GM18951 (cell line): Measurements from ENCODE around the gene SMG7.

Experiments used
- POLR2A ChIP-seq: IDR thresholded peaks from 4 replicates; pipeline ENCODE4 v1.6.1; 2011; ENCODE audit warnings: mild to moderate bottlenecking; ENCODE audit not compliant: insufficient read length, insufficient read depth; ENCODE audit errors: extremely low read depth
- in situ Hi-C: fragments of 300-500 bp; cut with MboI; formaldehyde crosslinking; loops from one replicate; pipeline ENCODE4 v1.12.0; 2022; ENCODE audit warnings: low sequenced_read_pairs, mixed read lengths, inconsistent platforms; ENCODE audit not compliant: unreplicated experiment

Gene SMG7

DNA sequence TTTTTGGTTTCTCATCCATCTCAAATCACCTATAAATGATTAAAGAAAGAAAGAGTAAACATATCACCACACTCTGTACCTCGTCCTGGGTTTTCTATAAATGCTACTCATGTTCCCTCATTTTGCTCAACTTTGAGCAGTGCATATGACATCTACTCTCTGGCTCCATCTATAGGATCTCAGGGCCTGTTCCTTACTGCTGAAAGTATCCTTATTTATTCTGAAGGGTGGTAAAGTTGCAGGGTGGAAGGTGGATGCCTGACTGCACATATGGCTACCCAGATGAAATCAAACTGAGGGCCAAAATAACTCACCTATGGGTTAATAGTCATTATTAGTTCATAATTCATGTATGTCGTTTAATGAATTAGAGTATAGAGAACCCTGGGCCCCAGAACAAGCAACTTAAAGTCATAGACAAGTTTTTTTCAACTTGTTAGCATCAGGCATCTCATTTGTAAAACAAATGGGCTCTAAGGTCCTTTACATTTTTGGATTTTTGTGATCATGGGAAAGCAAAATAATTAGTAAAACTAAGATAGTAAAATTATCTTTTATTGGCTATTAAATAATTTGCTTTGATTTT is 71.4 kb downstream of the SMG7 start:
- TF ChIP-seq POLR2A: no peak
- in situ Hi-C loops: loop anchor here (10.0 kb wide), 1 partner anchor 81 kb away; no protein-coding TSS in a partner anchor

GRCh38 chr1:183544598-183545297 is 72.4 kb downstream of the SMG7 start:
- in situ Hi-C loops: loop anchor here (10.0 kb wide), 1 partner anchor 80 kb away; no protein-coding TSS in a partner anchor
- TF ChIP-seq POLR2A: no peak

- no peak for TF ChIP-seq POLR2A
- in situ Hi-C loops: loop anchor here (10.0 kb wide), 1 partner anchor 78 kb away; no protein-coding TSS in a partner anchor
These were observed 74.1 kb downstream of the SMG7 start for GRCh38 chr1:183546427-183546826.

GRCh38 chr1:183548116-183548515 is 75.8 kb downstream of the SMG7 start:
- in situ Hi-C loops: loop anchor here (10.0 kb wide), 1 partner anchor 77 kb away; no protein-coding TSS in a partner anchor

DNA sequence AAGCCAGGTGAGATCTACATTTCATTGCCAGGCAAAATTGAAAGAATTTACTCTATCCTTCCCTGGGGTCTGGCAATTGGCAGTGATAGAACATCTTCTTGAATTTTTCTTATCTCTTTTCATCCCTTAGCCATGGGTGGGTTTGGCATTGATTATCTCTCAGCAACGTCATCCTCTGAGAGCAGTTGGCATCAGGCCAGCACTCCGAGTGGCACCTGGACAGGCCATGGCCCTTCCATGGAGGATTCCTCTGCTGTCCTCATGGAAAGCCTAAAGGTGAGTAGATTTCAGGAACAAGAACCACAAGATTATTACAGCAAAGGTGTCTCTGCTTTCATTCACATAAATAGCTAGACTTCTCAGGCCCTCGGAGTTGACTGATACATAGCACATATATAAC is 78.6 kb downstream of the SMG7 start:
- in situ Hi-C loops: no loop called here
- TF ChIP-seq POLR2A: no peak

More at GRCh38 chr1:183548116-183548515, 75.8 kb downstream of the SMG7 start:
- no peak for TF ChIP-seq POLR2A

- TF ChIP-seq POLR2A: no peak
- in situ Hi-C loops: no loop called here
These were observed 79.6 kb downstream of the SMG7 start for GRCh38 chr1:183551924-183552323.

GRCh38 chr1:183552441-183552840 is 80.1 kb downstream of the SMG7 start:
- in situ Hi-C loops: no loop called here
- TF ChIP-seq POLR2A: no peak

- no peak for TF ChIP-seq POLR2A
- in situ Hi-C loops: no loop called here
These were observed 80.6 kb downstream of the SMG7 start for GRCh38 chr1:183552891-183553290.

DNA sequence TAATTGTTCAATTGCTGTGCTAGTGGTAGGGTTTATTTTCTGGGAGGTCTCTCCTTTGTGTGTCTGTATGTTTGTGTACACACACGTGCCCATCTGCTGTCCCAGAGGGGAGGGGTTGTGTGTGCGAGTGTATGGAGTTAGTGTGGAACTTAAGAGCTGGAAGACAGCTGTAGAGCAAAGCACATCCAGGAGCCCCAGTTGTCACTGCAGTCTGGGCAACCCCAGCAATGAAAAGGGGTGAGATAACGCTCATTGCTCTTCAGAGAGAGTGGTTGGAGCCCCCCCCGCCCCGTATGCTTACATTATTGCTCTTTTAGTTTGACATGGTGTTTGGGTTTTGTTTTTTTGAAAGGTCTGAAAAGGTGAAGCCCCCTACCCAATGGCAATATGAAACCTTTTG is 81.0 kb downstream of the SMG7 start:
- TF ChIP-seq POLR2A: no peak
- in situ Hi-C loops: no loop called here

DNA sequence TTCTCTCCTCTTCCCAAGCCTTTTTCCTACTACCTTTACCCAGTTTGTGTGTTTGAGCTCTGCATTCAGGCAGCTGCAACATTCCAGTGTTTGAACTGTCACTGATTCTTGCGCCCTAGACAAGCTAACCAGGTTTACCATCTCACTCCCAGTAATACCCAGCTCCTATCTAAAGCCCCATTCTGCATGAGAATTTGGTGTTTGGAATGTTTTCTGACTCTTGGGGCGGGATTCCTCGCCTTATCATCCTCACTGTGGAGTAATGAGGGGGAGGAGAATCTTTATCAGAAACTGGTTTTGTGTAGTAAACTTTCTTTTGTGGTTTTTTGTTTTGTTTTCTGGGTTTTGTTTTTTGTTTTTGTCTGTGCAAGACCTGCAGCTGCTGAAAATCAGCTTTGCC is 81.5 kb downstream of the SMG7 start:
- no peak for TF ChIP-seq POLR2A
- in situ Hi-C loops: no loop called here

DNA sequence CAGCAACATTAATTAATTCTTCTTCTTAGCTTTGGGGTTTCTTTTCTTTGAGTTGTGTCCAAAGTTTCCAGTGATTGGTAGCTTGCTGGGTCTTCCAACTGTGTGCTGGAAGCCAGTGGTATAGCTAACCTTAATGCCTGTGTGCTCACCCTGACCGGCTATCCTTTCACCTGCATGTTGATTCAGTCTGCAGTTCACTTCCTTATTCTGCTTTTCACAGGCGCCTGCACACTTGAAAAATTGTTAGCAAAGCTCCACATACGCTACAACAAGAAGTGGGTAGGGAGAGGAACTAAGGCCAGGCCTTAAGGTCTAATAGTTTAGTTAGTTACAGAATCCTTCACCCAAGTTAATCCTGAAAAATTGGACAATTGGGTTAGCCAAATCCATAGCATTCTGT is 82.3 kb downstream of the SMG7 start:
- no peak for TF ChIP-seq POLR2A

DNA sequence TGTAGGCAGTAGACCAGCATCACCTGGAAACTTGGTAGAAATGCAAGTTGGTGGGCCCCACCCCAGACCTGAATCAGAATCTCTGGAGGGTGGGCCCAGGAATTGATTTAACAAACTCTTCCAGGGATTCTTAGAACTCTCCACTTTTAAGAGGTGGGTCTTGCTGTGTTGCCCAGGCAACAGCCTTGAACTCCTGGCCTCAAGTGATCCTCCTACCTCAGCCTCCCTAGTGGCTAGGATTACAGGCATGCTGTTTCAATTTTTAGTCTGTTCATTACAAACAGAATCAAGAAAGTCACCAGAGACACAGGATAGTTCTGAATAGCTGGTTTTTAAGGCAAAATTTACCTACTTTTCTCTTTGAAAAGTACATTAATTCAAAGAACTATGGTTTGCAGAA is 86.8 kb downstream of the SMG7 start:
- in situ Hi-C loops: no loop called here
- TF ChIP-seq POLR2A: no peak

More for the DNA sequence above, 82.3 kb downstream of the SMG7 start:
- in situ Hi-C loops: no loop called here

GRCh38 chr1:183562701-183563100 is 90.4 kb downstream of the SMG7 start:
- in situ Hi-C loops: no loop called here
- TF ChIP-seq POLR2A: no peak

DNA sequence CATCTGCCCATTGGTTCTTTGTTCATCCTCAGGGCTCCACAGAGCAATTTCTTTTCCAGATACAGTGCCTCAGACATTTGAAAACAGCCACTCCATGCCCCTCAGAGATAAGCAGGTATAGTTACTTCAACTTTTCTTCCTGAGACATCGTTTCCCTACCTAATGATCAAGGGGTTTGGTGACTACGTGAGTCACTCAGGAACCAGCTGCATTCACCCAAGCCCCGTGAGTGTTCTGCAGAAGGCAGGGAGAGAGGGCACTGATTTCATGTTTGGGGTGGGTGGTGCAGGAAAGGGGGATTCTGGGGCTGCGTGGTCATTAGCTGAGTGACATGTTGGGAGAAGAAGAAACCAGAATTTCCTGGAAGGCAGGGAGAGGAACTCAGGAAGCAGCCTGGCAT is 93.0 kb downstream of the SMG7 start:
- no peak for TF ChIP-seq POLR2A
- in situ Hi-C loops: no loop called here
